Erythroblast (primary cell): Measurements from ENCODE around the gene GTF3C4.

Source experiments
- GATA1 ChIP-seq: IDR thresholded peaks from 2 replicates; pipeline ENCODE4 v1.6.1; 2011; ENCODE audit warnings: low read depth, mild to moderate bottlenecking, control low read depth, low read length, moderate library complexity
- POLR2A ChIP-seq: IDR thresholded peaks from 2 replicates; pipeline ENCODE4 v1.6.1; 2011; ENCODE audit warnings: mild to moderate bottlenecking, low read length

DNA sequence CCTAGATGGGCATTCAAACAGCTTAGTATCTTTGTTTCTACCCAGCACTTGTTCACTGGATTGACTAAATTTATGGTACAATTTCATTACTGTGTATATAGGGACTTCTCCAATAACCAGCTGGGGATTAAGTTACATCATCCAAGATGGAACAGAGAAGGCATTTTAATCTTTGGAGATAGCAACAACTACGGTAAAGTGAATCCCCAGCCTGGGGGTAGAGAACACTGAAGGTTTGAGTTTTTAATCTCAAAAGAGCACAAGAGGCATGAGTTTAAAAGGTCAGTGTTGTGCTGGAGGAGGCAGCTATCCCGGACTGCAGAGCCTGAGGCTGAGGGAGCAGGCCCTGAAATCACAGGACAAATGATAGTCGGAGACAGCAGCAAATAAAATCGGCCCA lies 29.0 kb upstream of the GTF3C4 start:
- TF ChIP-seq POLR2A (no peak), GATA1 (no peak)
